Thyroid gland (tissue), 4 donors: ENCODE measurements around the gene RAP1GAP2. TPM values are rescaled to one million over a fixed set of nuclear protein-coding genes. Genes with fewer than 3 reads are reported as not detected.

Experiments
- DNase-seq, 2 donors: peaks; one replicate each; pipeline ENCODE4 v3.0.0-alpha.2; 2019
- H3K27ac ChIP-seq, 3 donors: fragments of 200-600 bp; sonication (generic); 1 replicate in 2 of 3; 2 replicates in 1 of 3; pipeline ENCODE4 v1.5.1; 2016 to 2019; ENCODE audit warnings: mild to moderate bottlenecking in 1 of 3, moderate library complexity in 1 of 3
- H3K27me3 ChIP-seq: fragments of 200-600 bp; sonication (generic); one replicate; pipeline ENCODE4 v1.5.1; 2019
- H3K36me3 ChIP-seq, 2 donors: fragments of 200-600 bp; sonication (generic); one replicate each; pipeline ENCODE4 v1.5.1; 2016 to 2019
- H3K4me1 ChIP-seq, 2 donors: fragments of 200-600 bp; sonication (generic); one replicate each; pipeline ENCODE4 v1.5.1; 2017 to 2019
- H3K4me3 ChIP-seq, 3 donors: fragments of 200-600 bp; sonication (generic); replicated peaks in 1 of 3; 1 replicate in 2 of 3; 2 replicates in 1 of 3; pipeline ENCODE4 v1.5.1; 2016; ENCODE audit warnings: mild to moderate bottlenecking in 1 of 3
- H3K9me3 ChIP-seq: fragments of 200-600 bp; sonication (generic); one replicate; pipeline ENCODE4 v1.5.1; 2017
- CTCF ChIP-seq, 6 experiments: fragments of 200-600 bp in 3 of 6; fragments of 450-650 bp in 3 of 6; sonication (generic) in 3 of 6; IDR thresholded peaks; one replicate each; pipeline ENCODE4 v1.5.1; 2016 to 2019; ENCODE audit warnings: antibody characterized with exemption in 6 of 6, mild to moderate bottlenecking in 2 of 6, inconsistent platforms in 1 of 6, moderate library complexity in 1 of 6
- POLR2A ChIP-seq, 2 donors: fragments of 450-650 bp; IDR thresholded peaks; one replicate each; pipeline ENCODE4 v1.6.1; 2017; ENCODE audit warnings: antibody characterized with exemption in 2 of 2, mild to moderate bottlenecking in 2 of 2, moderate library complexity in 1 of 2
- WGBS, 2 donors: methylation state at CpG; one replicate each; pipeline ENCODE4 v1.1.5; 2017; 5-methylcytosine and 5-hydroxymethylcytosine counted together
- intact Hi-C: fragments of 100-400 bp; cut with DNase I; formaldehyde crosslinking; loops from one replicate; pipeline ENCODE4 v1.15.1; 2023
- total RNA-seq, 4 donors: library from RNA; depleted of rRNA; stranded (reverse); fragments of >200 nt; gene quantifications; one replicate each; pipeline ENCODE4 v1.2.3, GENCODE V29; 2016

The RAP1GAP2 gene
- total RNA-seq, 4 donors from 2014 or later, result 5.9 to 8.4 (median 6.8) TPM

GRCh38 chr17:2980904-2981246, 184.6 kb downstream of the RAP1GAP2 start:
- H3K27me3 ChIP-seq, result no peaks in the 10 kb centered on the region
- no peak overlapping the region for H3K4me3 ChIP-seq
- no peak for TF ChIP-seq POLR2A (IDR thresholded peaks at IDR 0.05)
- no peak for TF ChIP-seq CTCF (IDR thresholded peaks at IDR 0.05)
- no peak overlapping the region for H3K27ac ChIP-seq
- intact Hi-C loops, result no loop called here
- no peaks in the 10 kb centered on the region for H3K4me1 ChIP-seq
- H3K9me3 ChIP-seq, result no peaks in the 10 kb centered on the region
- H3K36me3 ChIP-seq, result no peaks in the 10 kb centered on the region
- WGBS, 2 donors, result 91 to 97% methylated on average over 8 of the region's 8 CpGs
- DNase-seq, result no peak

GRCh38 chr17:2981325-2981724, 185.1 kb downstream of the RAP1GAP2 start:
- intact Hi-C loops, result no loop called here
- Histone ChIP-seq H3K4me1 (no peaks in the 10 kb centered on the region), H3K27ac (no peak overlapping the region), H3K9me3 (no peaks in the 10 kb centered on the region), H3K36me3 (no peaks in the 10 kb centered on the region), H3K4me3 (no peak overlapping the region), H3K27me3 (no peaks in the 10 kb centered on the region)
- 94% methylated on average over 6 of the region's 6 CpGs for WGBS, 2 donors
- DNase-seq, result no peak
- TF ChIP-seq POLR2A (IDR thresholded peaks at IDR 0.05) (no peak), CTCF (IDR thresholded peaks at IDR 0.05) (no peak)

GRCh38 chr17:2982854-2983253, 186.6 kb downstream of the RAP1GAP2 start:
- Histone ChIP-seq H3K36me3 (no peaks in the 10 kb centered on the region), H3K4me3 (no peak overlapping the region), H3K4me1 (no peaks in the 10 kb centered on the region), H3K9me3 (no peaks in the 10 kb centered on the region), H3K27ac (no peak overlapping the region), H3K27me3 (no peaks in the 10 kb centered on the region)
- DNase-seq, result peak in 1 of 2 donors; percentile 39
- intact Hi-C loops, result no loop called here
- WGBS, 2 donors, result 76 to 89% methylated on average over 18 of the region's 18 CpGs
- no peak for TF ChIP-seq CTCF (IDR thresholded peaks at IDR 0.05)
- no peak for TF ChIP-seq POLR2A (IDR thresholded peaks at IDR 0.05)

GRCh38 chr17:2983255-2983654, 187.0 kb downstream of the RAP1GAP2 start:
- Histone ChIP-seq H3K4me1 (no peaks in the 10 kb centered on the region), H3K9me3 (no peaks in the 10 kb centered on the region), H3K36me3 (no peaks in the 10 kb centered on the region), H3K27me3 (no peaks in the 10 kb centered on the region), H3K27ac (no peak overlapping the region), H3K4me3 (no peak overlapping the region)
- intact Hi-C loops, result no loop called here
- WGBS, 2 donors, result 85 to 86% methylated on average over 9 of the region's 9 CpGs
- no peak for DNase-seq
- TF ChIP-seq POLR2A (IDR thresholded peaks at IDR 0.05), result no peak

- 92 to 93% methylated on average over 5 of the region's 5 CpGs for WGBS, 2 donors
- H3K36me3 ChIP-seq, result no peaks in the 10 kb centered on the region
Measured at GRCh38 chr17:2985318-2985717, 189.1 kb downstream of the RAP1GAP2 start.

More at GRCh38 chr17:2985318-2985717, 189.1 kb downstream of the RAP1GAP2 start:
- no peak for DNase-seq
- H3K4me3 ChIP-seq, result no peak overlapping the region
- TF ChIP-seq CTCF (IDR thresholded peaks at IDR 0.05) (no peak), POLR2A (IDR thresholded peaks at IDR 0.05) (no peak)
- intact Hi-C loops, result no loop called here
- H3K4me1 ChIP-seq, result no peaks in the 10 kb centered on the region
- H3K27ac ChIP-seq, result no peak overlapping the region
- no peaks in the 10 kb centered on the region for H3K27me3 ChIP-seq
- no peaks in the 10 kb centered on the region for H3K9me3 ChIP-seq
